ENCODE measurements around the gene UAP1L1.

GRCh38 chr9:137064027-137064879 is 13.1 kb upstream of the UAP1L1 start:
- TF ChIP-seq POLR2AphosphoS5 (IDR thresholded peaks at IDR 0.05; ENCODE audit: low read depth, low read length) = no peak
- TF ChIP-seq POLR2A (IDR thresholded peaks at IDR 0.05; ENCODE audit: low read depth, low read length) = no peak
- TF ChIP-seq TAF1 (IDR thresholded peaks at IDR 0.05; ENCODE audit: low read depth, low read length) = no peak

Data from GM12891 (cell line).